Loucy (cell line): ENCODE measurements around the gene PGP.
"Not testable (repeated sequence)": the region's sequence is repeated elsewhere in the genome, so short reads cannot be mapped to it uniquely, and the experiment has no call there.

ENCODE experiments used
- H2AFZ ChIP-seq: fragments of 200-600 bp; sonication (generic); 2 replicates; pipeline ENCODE4 v1.6.0; 2016; ENCODE audit warnings: antibody characterized with exemption, mild to moderate bottlenecking, low read length, moderate library complexity
- H3F3A ChIP-seq: fragments of 200-600 bp; 2 replicates; pipeline ENCODE4 v1.6.0; 2016; ENCODE audit warnings: antibody characterized with exemption, low read depth, mild to moderate bottlenecking
- H3K27me3 ChIP-seq: fragments of 200-600 bp; sonication (generic); 2 replicates; pipeline ENCODE4 v1.6.1; 2014; ENCODE audit warnings: low read length, mild to moderate bottlenecking; ENCODE audit not compliant: insufficient read depth, poor library complexity, severe bottlenecking
- H3K36me3 ChIP-seq: fragments of 200-600 bp; sonication (generic); 2 replicates; pipeline ENCODE4 v1.6.1; 2016; ENCODE audit warnings: low read length; ENCODE audit not compliant: insufficient read depth
- H3K4me1 ChIP-seq: fragments of 200-600 bp; sonication (generic); 2 replicates; pipeline ENCODE4 v1.5.1; 2014; ENCODE audit warnings: low read length, mild to moderate bottlenecking; ENCODE audit not compliant: insufficient read depth, poor library complexity, severe bottlenecking
- H3K4me2 ChIP-seq: fragments of 200-600 bp; sonication (generic); 2 replicates; pipeline ENCODE4 v1.6.0; 2014; ENCODE audit warnings: antibody characterized with exemption, low read length, low read depth, mild to moderate bottlenecking; ENCODE audit not compliant: poor library complexity, severe bottlenecking
- H3K4me3 ChIP-seq: fragments of 200-600 bp; sonication (generic); 2 replicates; pipeline ENCODE4 v1.5.1; 2014; ENCODE audit warnings: low read length, mild to moderate bottlenecking, mixed read lengths; ENCODE audit not compliant: poor library complexity, severe bottlenecking
- H3K79me2 ChIP-seq: fragments of 200-600 bp; sonication (generic); 2 replicates; pipeline ENCODE4 v1.6.1; 2014; ENCODE audit warnings: low read length; ENCODE audit not compliant: insufficient read depth
- H3K9ac ChIP-seq: fragments of 200-600 bp; sonication (generic); 2 replicates; pipeline ENCODE4 v1.6.0; 2014; ENCODE audit warnings: mild to moderate bottlenecking, low read depth, low read length, moderate library complexity; ENCODE audit not compliant: poor library complexity, severe bottlenecking
- H3K9me2 ChIP-seq: fragments of 200-600 bp; sonication (generic); replicated peaks from 2 replicates; pipeline ENCODE4 v1.6.1; 2016; ENCODE audit warnings: low read depth, low read length, mixed read lengths
- H3K9me3 ChIP-seq: fragments of 200-600 bp; sonication (generic); 2 replicates; pipeline ENCODE4 v1.6.1; 2014; ENCODE audit warnings: mild to moderate bottlenecking, antibody characterized with exemption, low read length, low read depth; ENCODE audit not compliant: insufficient read depth
- H4K20me1 ChIP-seq: fragments of 200-600 bp; sonication (generic); 2 replicates; pipeline ENCODE4 v1.6.0; 2014; ENCODE audit warnings: antibody characterized with exemption, low read length, mild to moderate bottlenecking; ENCODE audit not compliant: insufficient read depth, poor library complexity, severe bottlenecking
- CTCF ChIP-seq: fragments of 200-600 bp; sonication (generic); conservative IDR thresholded peaks from 2 replicates; pipeline ENCODE4 v1.5.1; 2014; ENCODE audit warnings: mild to moderate bottlenecking, antibody characterized with exemption, low read length
- EZH2phosphoT487 ChIP-seq: fragments of 200-600 bp; IDR thresholded peaks from 2 replicates; pipeline ENCODE4 v1.6.1; 2018; ENCODE audit warnings: antibody characterized with exemption, mild to moderate bottlenecking, moderate library complexity, borderline replicate concordance

The PGP gene, protein sequence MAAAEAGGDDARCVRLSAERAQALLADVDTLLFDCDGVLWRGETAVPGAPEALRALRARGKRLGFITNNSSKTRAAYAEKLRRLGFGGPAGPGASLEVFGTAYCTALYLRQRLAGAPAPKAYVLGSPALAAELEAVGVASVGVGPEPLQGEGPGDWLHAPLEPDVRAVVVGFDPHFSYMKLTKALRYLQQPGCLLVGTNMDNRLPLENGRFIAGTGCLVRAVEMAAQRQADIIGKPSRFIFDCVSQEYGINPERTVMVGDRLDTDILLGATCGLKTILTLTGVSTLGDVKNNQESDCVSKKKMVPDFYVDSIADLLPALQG

DNA sequence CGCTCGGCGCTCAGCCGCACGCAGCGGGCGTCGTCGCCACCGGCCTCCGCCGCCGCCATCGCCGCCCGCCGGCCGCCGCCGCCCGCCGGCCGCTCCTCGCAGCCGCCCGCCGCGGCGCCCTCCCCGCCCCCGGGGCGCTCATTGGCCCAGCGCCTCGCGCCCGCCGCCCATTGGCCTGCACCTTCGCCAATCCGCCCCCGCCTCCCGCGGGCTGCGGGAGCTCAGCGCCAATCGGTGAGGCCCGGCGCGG lies at the start of gene PGP:
PGP (minus strand) TSS at position 122 of the 250 bp plus-strand sequence; CDS start at position 59, 63 bp downstream.
- no peaks in the 10 kb centered on the region for H3F3A ChIP-seq
- H4K20me1 ChIP-seq = no peaks in the 10 kb centered on the region
- H3K9me3 ChIP-seq = no peaks in the 10 kb centered on the region
- peak within 1 kb of the TSS; percentile 68 for H3K9ac ChIP-seq
- H3K4me1 ChIP-seq = peaks cover 5% of the 10 kb centered on the region
- peaks cover 16% of the 10 kb centered on the region for H3K79me2 ChIP-seq
- H3K4me3 ChIP-seq = peak within 1 kb of the TSS; percentile 80
- no peaks in the 10 kb centered on the region; the same call in 1 of the 2 replicates for H3K36me3 ChIP-seq
- H2AFZ ChIP-seq = peak within 1 kb of the TSS; percentile 81
- peak within 1 kb of the TSS; percentile 80 for H3K4me2 ChIP-seq
- TF ChIP-seq CTCF = no peak
- no peak for TF ChIP-seq EZH2phosphoT487
- no peaks in the 10 kb centered on the region for H3K27me3 ChIP-seq
- no peaks in the 10 kb centered on the region for H3K9me2 ChIP-seq

DNA sequence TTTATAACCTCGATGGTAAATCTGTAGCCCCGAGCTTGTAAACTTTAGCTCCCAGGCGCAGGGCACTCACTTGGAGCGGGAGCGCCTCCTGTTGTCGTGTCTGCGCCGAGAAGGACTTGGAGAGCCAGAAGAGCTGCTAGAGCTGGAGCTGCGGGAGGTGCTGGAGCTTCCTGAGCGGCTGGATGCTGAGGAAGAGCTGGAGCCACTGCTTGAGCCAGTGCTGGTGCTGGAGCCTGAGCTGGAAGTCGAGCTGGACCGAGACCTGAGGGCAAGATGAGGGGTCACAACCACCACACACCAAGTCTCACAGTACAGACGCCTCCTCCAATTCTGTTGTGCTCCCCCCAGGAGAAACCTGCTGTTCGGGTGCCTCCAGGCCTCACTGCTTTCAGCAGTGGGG lies 48.4 kb upstream of the PGP start:
- H2AFZ ChIP-seq, H3K9ac ChIP-seq, H3K4me1 ChIP-seq, H3K4me2 ChIP-seq, H3K9me2 ChIP-seq, H3F3A ChIP-seq, H3K4me3 ChIP-seq, H3K9me3 ChIP-seq, H3K27me3 ChIP-seq: not testable (repeated sequence)
- H4K20me1 ChIP-seq = peaks cover 18% of the 10 kb centered on the region
- H3K36me3 ChIP-seq = peaks cover 37% of the 10 kb centered on the region; the same call in 1 of the 2 replicates
- peaks cover 80% of the 10 kb centered on the region for H3K79me2 ChIP-seq

GRCh38 chr16:2260250-2260649 lies 45.6 kb upstream of the PGP start:
- Histone ChIP-seq H3K36me3 (peaks cover 65% of the 10 kb centered on the region; the same call in 1 of the 2 replicates), H3K4me1 (no peaks in the 10 kb centered on the region), H4K20me1 (peaks cover 10% of the 10 kb centered on the region), H3K4me3 (no peak overlapping the region), H3K79me2 (peaks cover 60% of the 10 kb centered on the region), H3K9ac (no peak overlapping the region), H3K9me2 (no peaks in the 10 kb centered on the region), H3F3A (no peaks in the 10 kb centered on the region), H2AFZ (no peak overlapping the region), H3K4me2 (no peak overlapping the region), H3K9me3 (no peaks in the 10 kb centered on the region), H3K27me3 (no peaks in the 10 kb centered on the region)
- no peak for TF ChIP-seq CTCF
- TF ChIP-seq EZH2phosphoT487 = no peak

DNA sequence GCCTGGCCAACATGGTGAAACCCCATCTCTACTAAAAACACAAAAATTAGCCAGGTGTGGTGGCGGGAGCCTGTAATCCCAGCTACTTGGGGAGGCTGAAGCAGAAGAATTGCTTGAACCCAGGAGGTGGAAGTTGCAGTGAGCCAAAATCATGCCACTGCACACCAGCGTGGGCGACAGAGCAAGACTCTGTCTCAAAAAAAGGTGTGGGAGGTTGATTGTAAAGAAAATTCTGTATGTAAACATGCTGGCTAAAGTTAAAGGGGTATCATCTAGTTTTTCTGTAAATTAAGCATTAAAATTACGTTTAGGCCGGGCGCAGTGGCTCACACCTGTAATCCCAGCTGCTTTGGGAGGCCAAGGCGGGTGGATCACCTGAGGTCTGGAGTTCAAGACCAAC lies 43.9 kb upstream of the PGP start:
- H3F3A ChIP-seq, H4K20me1 ChIP-seq, H3K9me3 ChIP-seq, H3K27me3 ChIP-seq, H3K9me2 ChIP-seq, H3K9ac ChIP-seq, H3K4me1 ChIP-seq, H2AFZ ChIP-seq, H3K4me3 ChIP-seq, H3K4me2 ChIP-seq: not testable (repeated sequence)
- H3K36me3 ChIP-seq = peaks cover 67% of the 10 kb centered on the region; the same call in 1 of the 2 replicates
- peaks cover 42% of the 10 kb centered on the region for H3K79me2 ChIP-seq
